BLaER1 (cell line): ENCODE data around the gene FOXI3.

Source experiments
- H3K27ac ChIP-seq: shearing (Covaris generic); formaldehyde crosslinking; 2 replicates; pipeline ENCODE4 v1.8.1; 2022
- H3K27me3 ChIP-seq: shearing (Covaris generic); formaldehyde crosslinking; 2 replicates; pipeline ENCODE4 v1.8.1; 2022
- H3K36me3 ChIP-seq: shearing (Covaris generic); formaldehyde crosslinking; 2 replicates; pipeline ENCODE4 v1.8.1; 2022
- H3K4me1 ChIP-seq: shearing (Covaris generic); formaldehyde crosslinking; 2 replicates; pipeline ENCODE4 v1.8.1; 2022
- H3K4me2 ChIP-seq: shearing (Covaris generic); formaldehyde crosslinking; 2 replicates; pipeline ENCODE4 v1.8.1; 2022
- H3K4me3 ChIP-seq: shearing (Covaris generic); formaldehyde crosslinking; 2 replicates; pipeline ENCODE4 v1.8.1; 2022
- H3K9ac ChIP-seq: shearing (Covaris generic); formaldehyde crosslinking; 2 replicates; pipeline ENCODE4 v1.8.1; 2022
- H3K9me3 ChIP-seq: shearing (Covaris generic); formaldehyde crosslinking; 2 replicates; pipeline ENCODE4 v1.8.1; 2022
- H4K20me1 ChIP-seq: shearing (Covaris generic); formaldehyde crosslinking; 2 replicates; pipeline ENCODE4 v1.8.1; 2022
- Cebpa-rat ChIP-seq: shearing (Covaris generic); IDR thresholded peaks from 2 replicates; pipeline ENCODE4 v1.8.1; 2022

FOXI3 gene

GRCh38 chr2:88452565-88452905 lies at the start of gene FOXI3:
FOXI3 (minus strand) TSS chr2:88452693; CDS start chr2:88452535, 158 bp downstream.
- Histone ChIP-seq H3K4me3 (peak within 1 kb of the TSS; percentile 52), H3K9ac (no peak within 1 kb of the TSS), H3K27me3 (peaks cover 72% of the 10 kb centered on the region), H3K4me2 (peak within 1 kb of the TSS; percentile 60), H3K27ac (no peak within 1 kb of the TSS), H3K9me3 (no peaks in the 10 kb centered on the region), H3K36me3 (no peaks in the 10 kb centered on the region), H3K4me1 (peaks cover 6% of the 10 kb centered on the region; the same call in 1 of the 2 replicates), H4K20me1 (peaks cover 47% of the 10 kb centered on the region)
- TF ChIP-seq Cebpa-rat: no peak

- Histone ChIP-seq H3K4me2 (no peak overlapping the region), H3K9ac (no peak overlapping the region), H3K9me3 (peaks cover 19% of the 10 kb centered on the region), H4K20me1 (no peaks in the 10 kb centered on the region), H3K4me3 (no peak overlapping the region), H3K36me3 (no peaks in the 10 kb centered on the region), H3K4me1 (no peaks in the 10 kb centered on the region), H3K27me3 (no peaks in the 10 kb centered on the region), H3K27ac (no peak overlapping the region)
- no peak for TF ChIP-seq Cebpa-rat
These were observed 48.2 kb upstream of the FOXI3 start for GRCh38 chr2:88500691-88501090.

GRCh38 chr2:88499204-88499603 lies 46.7 kb upstream of the FOXI3 start:
- H3K27ac ChIP-seq: no peak overlapping the region
- H3K4me2 ChIP-seq: no peak overlapping the region

GRCh38 chr2:88493481-88493880 lies 41.0 kb upstream of the FOXI3 start:
- H3K4me2 ChIP-seq: no peak overlapping the region
- no peak overlapping the region for H3K4me3 ChIP-seq
- H3K9ac ChIP-seq: no peak overlapping the region
- no peaks in the 10 kb centered on the region for H3K36me3 ChIP-seq
- H3K9me3 ChIP-seq: no peaks in the 10 kb centered on the region
- no peaks in the 10 kb centered on the region for H4K20me1 ChIP-seq
- no peaks in the 10 kb centered on the region for H3K4me1 ChIP-seq
- H3K27ac ChIP-seq: no peak overlapping the region
- no peaks in the 10 kb centered on the region for H3K27me3 ChIP-seq
- no peak for TF ChIP-seq Cebpa-rat

More at GRCh38 chr2:88499204-88499603, 46.7 kb upstream of the FOXI3 start:
- no peak overlapping the region for H3K9ac ChIP-seq
- H3K4me3 ChIP-seq: no peak overlapping the region
- H3K4me1 ChIP-seq: no peaks in the 10 kb centered on the region
- no peak for TF ChIP-seq Cebpa-rat
- H4K20me1 ChIP-seq: no peaks in the 10 kb centered on the region
- H3K9me3 ChIP-seq: peaks cover 14% of the 10 kb centered on the region
- no peaks in the 10 kb centered on the region for H3K36me3 ChIP-seq
- no peaks in the 10 kb centered on the region for H3K27me3 ChIP-seq

GRCh38 chr2:88492002-88492401 lies 39.5 kb upstream of the FOXI3 start:
- Histone ChIP-seq H3K4me1 (no peaks in the 10 kb centered on the region), H3K9ac (no peak overlapping the region), H3K9me3 (no peaks in the 10 kb centered on the region), H3K27me3 (no peaks in the 10 kb centered on the region), H3K27ac (no peak overlapping the region), H3K4me2 (no peak overlapping the region), H3K4me3 (no peak overlapping the region), H3K36me3 (no peaks in the 10 kb centered on the region), H4K20me1 (no peaks in the 10 kb centered on the region)
- TF ChIP-seq Cebpa-rat: no peak

- Histone ChIP-seq H3K27ac (no peak overlapping the region), H3K36me3 (no peaks in the 10 kb centered on the region), H3K4me2 (no peak overlapping the region), H3K4me1 (no peaks in the 10 kb centered on the region), H3K9me3 (no peaks in the 10 kb centered on the region), H3K4me3 (no peak overlapping the region), H3K9ac (no peak overlapping the region), H4K20me1 (no peaks in the 10 kb centered on the region), H3K27me3 (no peaks in the 10 kb centered on the region)
- TF ChIP-seq Cebpa-rat: no peak
These were observed 36.7 kb upstream of the FOXI3 start for GRCh38 chr2:88489181-88489580.

- no peak for TF ChIP-seq Cebpa-rat
- H3K4me1 ChIP-seq: peaks cover 5% of the 10 kb centered on the region
- no peak overlapping the region for H3K9ac ChIP-seq
- H3K27ac ChIP-seq: no peak overlapping the region
- no peaks in the 10 kb centered on the region for H3K27me3 ChIP-seq
- no peaks in the 10 kb centered on the region for H3K36me3 ChIP-seq
- H3K9me3 ChIP-seq: no peaks in the 10 kb centered on the region
- H3K4me3 ChIP-seq: no peak overlapping the region
- H3K4me2 ChIP-seq: no peak overlapping the region
- no peaks in the 10 kb centered on the region for H4K20me1 ChIP-seq
These were observed 30.7 kb upstream of the FOXI3 start for GRCh38 chr2:88483200-88483599.

GRCh38 chr2:88481691-88482336 lies 29.3 kb upstream of the FOXI3 start:
- H3K36me3 ChIP-seq: no peaks in the 10 kb centered on the region
- no peaks in the 10 kb centered on the region for H3K9me3 ChIP-seq
- no peaks in the 10 kb centered on the region for H3K27me3 ChIP-seq
- no peak overlapping the region for H3K27ac ChIP-seq
- peaks cover 17% of the 10 kb centered on the region for H3K4me1 ChIP-seq
- no peak overlapping the region for H3K9ac ChIP-seq
- H3K4me3 ChIP-seq: no peak overlapping the region
- H3K4me2 ChIP-seq: no peak overlapping the region
- H4K20me1 ChIP-seq: no peaks in the 10 kb centered on the region
- no peak for TF ChIP-seq Cebpa-rat

GRCh38 chr2:88472811-88473210 lies 20.3 kb upstream of the FOXI3 start:
- Histone ChIP-seq H4K20me1 (no peaks in the 10 kb centered on the region), H3K27ac (no peak overlapping the region), H3K27me3 (no peaks in the 10 kb centered on the region), H3K4me1 (peaks cover 8% of the 10 kb centered on the region), H3K4me3 (no peak overlapping the region), H3K9me3 (no peaks in the 10 kb centered on the region), H3K9ac (no peak overlapping the region), H3K36me3 (no peaks in the 10 kb centered on the region), H3K4me2 (no peak overlapping the region)
- TF ChIP-seq Cebpa-rat: no peak

GRCh38 chr2:88471083-88471942 lies 18.8 kb upstream of the FOXI3 start:
- no peak overlapping the region for H3K4me3 ChIP-seq
- H3K9ac ChIP-seq: no peak overlapping the region
- no peak overlapping the region for H3K27ac ChIP-seq
- H4K20me1 ChIP-seq: no peaks in the 10 kb centered on the region
- no peaks in the 10 kb centered on the region for H3K27me3 ChIP-seq
- H3K4me1 ChIP-seq: no peaks in the 10 kb centered on the region
- H3K9me3 ChIP-seq: no peaks in the 10 kb centered on the region
- TF ChIP-seq Cebpa-rat: no peak
- H3K36me3 ChIP-seq: no peaks in the 10 kb centered on the region
- no peak overlapping the region for H3K4me2 ChIP-seq
